ENCODE data around the gene MIF4GD.

DNA sequence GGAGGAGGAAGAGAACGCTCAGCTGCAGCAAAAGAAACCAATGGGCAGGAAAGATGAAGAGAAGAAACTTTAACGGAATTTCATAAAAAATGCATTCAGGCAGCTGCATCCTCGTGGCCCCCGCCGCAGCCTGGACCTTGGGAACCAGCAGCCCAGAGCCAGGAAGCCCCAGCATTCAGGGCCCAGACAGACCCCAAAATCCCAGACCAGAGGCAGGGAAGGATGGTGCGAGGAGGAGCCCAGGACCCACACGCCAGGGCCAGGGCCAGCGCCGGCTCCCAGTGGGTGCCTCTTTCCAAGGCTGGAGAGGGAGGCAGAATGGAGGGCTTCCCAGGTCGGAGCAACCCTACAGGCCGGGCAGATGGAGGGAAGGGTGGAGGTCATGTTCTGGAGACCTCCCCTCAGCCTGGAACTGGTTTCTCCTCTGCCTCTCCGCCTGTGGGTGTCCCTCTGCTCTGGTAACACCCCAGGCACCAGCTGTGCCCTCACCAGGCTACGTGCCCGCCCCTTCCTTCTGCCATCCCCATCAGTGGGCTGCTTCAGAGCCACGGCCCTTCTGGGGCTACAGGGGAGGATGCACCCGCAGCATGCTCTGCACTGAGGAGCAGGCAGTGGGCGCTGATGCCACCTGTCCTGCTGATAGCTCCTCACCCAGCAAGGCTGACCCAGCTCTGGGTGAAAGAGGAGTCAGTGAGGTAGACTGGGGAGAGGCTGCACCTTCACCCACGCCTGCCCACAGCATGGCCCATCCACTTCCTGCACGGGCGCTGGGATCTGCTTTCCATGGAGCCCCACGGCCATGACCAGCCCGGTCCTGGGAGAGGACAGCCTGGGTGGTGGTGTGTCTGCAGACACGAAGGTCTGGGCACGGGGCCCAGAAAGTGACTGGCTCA is 1.2 kb upstream of the MIF4GD start:
- TF ChIP-seq, protein P1, sequence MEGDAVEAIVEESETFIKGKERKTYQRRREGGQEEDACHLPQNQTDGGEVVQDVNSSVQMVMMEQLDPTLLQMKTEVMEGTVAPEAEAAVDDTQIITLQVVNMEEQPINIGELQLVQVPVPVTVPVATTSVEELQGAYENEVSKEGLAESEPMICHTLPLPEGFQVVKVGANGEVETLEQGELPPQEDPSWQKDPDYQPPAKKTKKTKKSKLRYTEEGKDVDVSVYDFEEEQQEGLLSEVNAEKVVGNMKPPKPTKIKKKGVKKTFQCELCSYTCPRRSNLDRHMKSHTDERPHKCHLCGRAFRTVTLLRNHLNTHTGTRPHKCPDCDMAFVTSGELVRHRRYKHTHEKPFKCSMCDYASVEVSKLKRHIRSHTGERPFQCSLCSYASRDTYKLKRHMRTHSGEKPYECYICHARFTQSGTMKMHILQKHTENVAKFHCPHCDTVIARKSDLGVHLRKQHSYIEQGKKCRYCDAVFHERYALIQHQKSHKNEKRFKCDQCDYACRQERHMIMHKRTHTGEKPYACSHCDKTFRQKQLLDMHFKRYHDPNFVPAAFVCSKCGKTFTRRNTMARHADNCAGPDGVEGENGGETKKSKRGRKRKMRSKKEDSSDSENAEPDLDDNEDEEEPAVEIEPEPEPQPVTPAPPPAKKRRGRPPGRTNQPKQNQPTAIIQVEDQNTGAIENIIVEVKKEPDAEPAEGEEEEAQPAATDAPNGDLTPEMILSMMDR (IDR thresholded peaks at IDR 0.05; ENCODE audit: borderline replicate concordance, extremely low read depth, low read length, poor library complexity, severe bottlenecking): peak; percentile 33
- TF ChIP-seq EZH2 (IDR thresholded peaks at IDR 0.05; ENCODE audit: borderline replicate concordance, low read depth, low read length, severe bottlenecking): no peak
